HFF-Myc (cell line): ENCODE measurements around the gene CAMK1D.
"Not testable (repeated sequence)": the region's sequence is repeated elsewhere in the genome, so short reads cannot be mapped to it uniquely, and the experiment has no call there.

Experiments used
- DNase-seq: peaks from one replicate; pipeline ENCODE4 v3.0.0-alpha.2; 2011; ENCODE audit warnings: low read depth; ENCODE audit errors: extremely low read depth
- H3K4me3 ChIP-seq: replicated peaks from 2 replicates; pipeline ENCODE4 v1.5.1; 2011; ENCODE audit warnings: low read depth, mild to moderate bottlenecking, control low read depth, low read length
- TF ChIP-seq, protein P1 (sequence below): IDR thresholded peaks from 2 replicates; pipeline ENCODE4 v1.5.1; 2012; ENCODE audit warnings: mild to moderate bottlenecking, low read depth, low read length, control low read depth; ENCODE audit errors: missing control alignments

Gene CAMK1D

GRCh38 chr10:12488626-12489025 is 139.3 kb downstream of the CAMK1D start:
- no peak for DNase-seq
- TF ChIP-seq, protein P1, sequence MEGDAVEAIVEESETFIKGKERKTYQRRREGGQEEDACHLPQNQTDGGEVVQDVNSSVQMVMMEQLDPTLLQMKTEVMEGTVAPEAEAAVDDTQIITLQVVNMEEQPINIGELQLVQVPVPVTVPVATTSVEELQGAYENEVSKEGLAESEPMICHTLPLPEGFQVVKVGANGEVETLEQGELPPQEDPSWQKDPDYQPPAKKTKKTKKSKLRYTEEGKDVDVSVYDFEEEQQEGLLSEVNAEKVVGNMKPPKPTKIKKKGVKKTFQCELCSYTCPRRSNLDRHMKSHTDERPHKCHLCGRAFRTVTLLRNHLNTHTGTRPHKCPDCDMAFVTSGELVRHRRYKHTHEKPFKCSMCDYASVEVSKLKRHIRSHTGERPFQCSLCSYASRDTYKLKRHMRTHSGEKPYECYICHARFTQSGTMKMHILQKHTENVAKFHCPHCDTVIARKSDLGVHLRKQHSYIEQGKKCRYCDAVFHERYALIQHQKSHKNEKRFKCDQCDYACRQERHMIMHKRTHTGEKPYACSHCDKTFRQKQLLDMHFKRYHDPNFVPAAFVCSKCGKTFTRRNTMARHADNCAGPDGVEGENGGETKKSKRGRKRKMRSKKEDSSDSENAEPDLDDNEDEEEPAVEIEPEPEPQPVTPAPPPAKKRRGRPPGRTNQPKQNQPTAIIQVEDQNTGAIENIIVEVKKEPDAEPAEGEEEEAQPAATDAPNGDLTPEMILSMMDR: no peak
- no peak overlapping the region for H3K4me3 ChIP-seq

GRCh38 chr10:12489357-12489756 is 140.0 kb downstream of the CAMK1D start:
- TF ChIP-seq, protein P1: no peak
- H3K4me3 ChIP-seq: no peak overlapping the region
- no peak for DNase-seq

DNA sequence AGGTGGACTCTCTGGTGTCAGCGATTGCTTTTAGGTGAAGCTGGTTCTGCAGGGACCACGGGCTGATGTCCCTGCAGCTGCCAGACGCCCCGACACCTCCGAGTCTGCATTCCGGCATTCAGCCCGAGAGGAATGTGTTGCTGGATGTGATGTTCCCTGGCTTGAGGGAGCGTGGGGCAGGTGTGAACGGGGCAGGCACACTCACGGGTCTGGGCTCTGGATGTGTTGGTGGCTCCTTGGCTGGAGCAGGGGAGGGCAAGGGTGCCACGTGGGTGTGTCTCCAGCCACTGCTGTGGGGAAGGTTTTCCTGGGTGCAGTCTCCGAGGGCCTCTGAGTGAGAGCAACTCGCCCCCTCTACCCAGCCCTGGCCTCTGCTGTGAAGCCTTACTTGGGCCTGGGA is 140.5 kb downstream of the CAMK1D start:
- no peak overlapping the region for H3K4me3 ChIP-seq
- TF ChIP-seq, protein P1: no peak
- DNase-seq: no peak

DNA sequence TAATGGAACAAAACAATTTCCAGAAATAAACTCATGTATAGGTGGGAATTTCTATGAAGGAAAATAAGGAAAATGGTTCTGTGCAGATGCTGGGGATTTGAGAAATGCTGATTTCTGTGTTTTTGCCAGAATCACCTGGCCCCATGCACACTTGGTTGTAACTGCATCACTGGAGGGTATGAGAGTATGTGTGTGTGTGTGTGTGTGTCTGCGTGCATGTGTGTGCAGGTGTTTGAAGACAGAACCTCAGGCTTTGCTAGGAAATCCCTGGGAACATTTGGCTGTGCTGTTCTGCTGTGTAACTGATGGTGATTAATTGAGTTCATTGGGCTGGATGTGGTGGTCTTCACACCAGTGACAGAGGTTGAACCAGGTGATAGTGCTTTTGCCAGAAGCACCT is 141.6 kb downstream of the CAMK1D start:
- DNase-seq: no peak
- TF ChIP-seq, protein P1: no peak
- H3K4me3 ChIP-seq: no peak overlapping the region

DNA sequence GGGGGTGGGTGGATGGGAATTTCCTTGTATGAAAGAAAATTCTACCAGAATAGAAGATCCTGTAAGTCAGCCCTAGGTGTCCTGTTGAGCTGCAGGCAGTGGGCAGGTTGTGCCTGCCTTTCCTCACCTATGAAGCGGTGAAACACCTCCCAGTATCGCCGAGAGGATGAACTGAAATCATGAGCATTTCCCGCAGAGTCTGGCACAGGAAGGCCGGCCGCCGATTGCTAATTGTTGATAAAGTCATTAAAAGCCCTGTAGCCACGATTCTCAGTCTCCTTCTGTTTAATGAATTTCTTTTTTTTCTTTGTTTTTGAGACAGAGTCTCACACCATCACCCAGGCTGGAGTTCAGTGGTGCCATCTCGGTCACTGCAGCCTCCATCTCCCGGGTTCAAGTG is 142.1 kb downstream of the CAMK1D start:
- TF ChIP-seq, protein P1: no peak
- no peak for DNase-seq
- no peak overlapping the region for H3K4me3 ChIP-seq

- no peak overlapping the region for H3K4me3 ChIP-seq
- DNase-seq: no peak
- TF ChIP-seq, protein P1: no peak
Observed at GRCh38 chr10:12492016-12492415, 142.7 kb downstream of the CAMK1D start.

DNA sequence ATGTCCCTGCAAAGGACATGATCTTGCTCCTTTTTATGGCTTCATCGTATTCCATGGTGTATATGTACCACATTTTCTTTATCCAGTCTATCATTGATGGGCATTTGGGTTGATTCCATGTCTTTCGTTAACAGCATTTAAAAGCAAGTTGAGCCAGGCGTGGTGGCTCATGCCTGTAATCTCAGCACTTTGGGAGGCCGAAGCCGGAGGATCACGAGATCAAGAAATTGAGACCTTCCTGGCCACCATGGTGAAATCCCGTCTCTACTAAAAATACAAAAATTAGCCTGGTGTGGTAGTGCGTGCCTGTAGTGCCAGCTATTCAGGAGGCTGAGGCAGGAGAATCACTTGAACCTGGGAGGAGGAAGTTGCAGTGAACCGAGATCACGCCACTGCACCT is 147.7 kb downstream of the CAMK1D start:
- DNase-seq, H3K4me3 ChIP-seq: not testable (repeated sequence)
